NT2/D1 (cell line): ENCODE results near the gene MFNG.

Source experiments
- DNase-seq: peaks from one replicate; pipeline ENCODE4 v3.0.0-alpha.2; 2011; ENCODE audit warnings: low read depth, low spot score
- H3K27me3 ChIP-seq: 2 replicates; pipeline ENCODE4 v1.6.0; 2011; ENCODE audit warnings: mild to moderate bottlenecking; ENCODE audit not compliant: insufficient read length, insufficient read depth
- H3K36me3 ChIP-seq: 2 replicates; pipeline ENCODE4 v1.6.1; 2011; ENCODE audit warnings: mild to moderate bottlenecking, low read length, mixed read lengths; ENCODE audit not compliant: insufficient read depth, insufficient read length
- H3K4me1 ChIP-seq: 2 replicates; pipeline ENCODE4 v1.5.1; 2011; ENCODE audit not compliant: insufficient read depth, insufficient read length
- H3K4me3 ChIP-seq: 2 replicates; pipeline ENCODE4 v1.5.1; 2011; ENCODE audit warnings: low read depth; ENCODE audit not compliant: insufficient read length
- H3K9ac ChIP-seq: 2 replicates; pipeline ENCODE4 v1.6.0; 2011; ENCODE audit warnings: low read depth; ENCODE audit not compliant: insufficient read length
- H3K9me3 ChIP-seq: 2 replicates; pipeline ENCODE4 v1.5.1; 2011; ENCODE audit warnings: mild to moderate bottlenecking, low read length; ENCODE audit not compliant: insufficient read depth
- SUZ12 ChIP-seq: IDR thresholded peaks from 2 replicates; pipeline ENCODE4 v1.6.1; 2011; ENCODE audit not compliant: insufficient read length, insufficient read depth; ENCODE audit errors: extremely low read depth
- YY1 ChIP-seq: IDR thresholded peaks from 2 replicates; pipeline ENCODE4 v1.6.1; 2011; ENCODE audit not compliant: insufficient read length, insufficient read depth
- ZNF274 ChIP-seq: IDR thresholded peaks from 2 replicates; pipeline ENCODE4 v1.6.1; 2011; ENCODE audit warnings: mild to moderate bottlenecking, low read depth, low read length

Gene MFNG

GRCh38 chr22:37464181-37464580 lies 22.0 kb downstream of the MFNG start:
- Histone ChIP-seq H3K36me3 (no peaks in the 10 kb centered on the region), H3K4me1 (no peaks in the 10 kb centered on the region), H3K9ac (no peak overlapping the region), H3K4me3 (no peak overlapping the region), H3K9me3 (no peaks in the 10 kb centered on the region), H3K27me3 (no peaks in the 10 kb centered on the region)
- DNase-seq, result no peak
- no peak for TF ChIP-seq YY1
- no peak for TF ChIP-seq ZNF274
- no peak for TF ChIP-seq SUZ12

DNA sequence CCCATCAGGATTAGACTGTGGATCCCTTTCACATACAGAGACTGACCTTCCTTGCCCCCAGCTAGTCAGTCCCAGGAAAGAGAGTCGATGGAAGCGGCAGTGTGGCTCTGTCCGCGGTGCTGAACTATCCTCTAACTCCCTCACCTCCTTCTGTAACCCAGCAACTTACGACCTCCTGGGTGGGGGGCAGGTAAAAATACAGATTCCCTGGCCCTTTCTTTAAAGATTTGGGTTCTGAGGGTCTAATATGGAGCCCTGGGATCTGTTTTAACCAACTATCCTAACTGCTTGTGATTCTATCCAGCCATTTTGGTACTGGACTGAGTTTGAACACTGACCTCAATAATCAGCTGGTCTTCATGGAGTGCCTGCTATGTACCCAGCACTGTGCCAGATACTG lies 23.2 kb downstream of the MFNG start:
- Histone ChIP-seq H3K9ac (no peak overlapping the region), H3K36me3 (no peaks in the 10 kb centered on the region), H3K4me3 (no peak overlapping the region), H3K4me1 (no peaks in the 10 kb centered on the region), H3K27me3 (no peaks in the 10 kb centered on the region), H3K9me3 (no peaks in the 10 kb centered on the region)
- DNase-seq, result peak; percentile 38
- TF ChIP-seq YY1 (no peak), ZNF274 (no peak), SUZ12 (no peak)

- Histone ChIP-seq H3K9ac (no peak overlapping the region), H3K36me3 (no peaks in the 10 kb centered on the region), H3K4me1 (peaks cover 1% of the 10 kb centered on the region), H3K9me3 (no peaks in the 10 kb centered on the region), H3K27me3 (no peaks in the 10 kb centered on the region), H3K4me3 (no peak overlapping the region)
- TF ChIP-seq SUZ12 (no peak), YY1 (no peak), ZNF274 (no peak)
- no peak for DNase-seq
Measured at GRCh38 chr22:37462436-37462835, 23.7 kb downstream of the MFNG start.

DNA sequence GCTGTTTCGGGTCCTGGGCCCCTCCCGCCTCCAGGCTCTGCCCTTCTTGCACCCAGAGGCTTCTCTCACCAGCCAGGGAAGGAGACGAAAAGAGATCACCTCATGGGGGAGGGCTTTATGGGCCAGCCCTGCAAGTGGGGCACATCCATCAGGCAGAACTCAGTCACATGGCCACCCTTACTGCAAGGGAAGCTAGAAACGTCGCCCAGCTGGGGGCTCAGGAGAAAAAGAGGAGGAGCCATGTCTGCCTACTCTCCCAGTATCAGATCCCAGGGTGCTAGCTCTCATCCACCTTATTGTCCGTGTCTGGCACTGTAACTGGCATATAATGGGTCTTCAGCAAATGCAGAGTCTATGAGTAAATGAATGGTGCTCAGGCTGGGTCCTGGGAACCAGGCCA lies 24.2 kb downstream of the MFNG start:
- DNase-seq, result no peak
- Histone ChIP-seq H3K4me3 (no peak overlapping the region), H3K36me3 (no peaks in the 10 kb centered on the region), H3K9me3 (no peaks in the 10 kb centered on the region), H3K27me3 (no peaks in the 10 kb centered on the region), H3K9ac (no peak overlapping the region), H3K4me1 (peaks cover 4% of the 10 kb centered on the region)
- TF ChIP-seq ZNF274, result no peak
- TF ChIP-seq YY1, result no peak

GRCh38 chr22:37460684-37461083 lies 25.5 kb downstream of the MFNG start:
- Histone ChIP-seq H3K4me3 (no peak overlapping the region), H3K4me1 (peaks cover 14% of the 10 kb centered on the region), H3K9me3 (no peaks in the 10 kb centered on the region), H3K36me3 (no peaks in the 10 kb centered on the region), H3K9ac (no peak overlapping the region), H3K27me3 (no peaks in the 10 kb centered on the region)
- TF ChIP-seq SUZ12, result no peak
- TF ChIP-seq ZNF274, result no peak
- TF ChIP-seq YY1, result no peak
- no peak for DNase-seq

GRCh38 chr22:37459206-37459605 lies 27.0 kb downstream of the MFNG start:
- Histone ChIP-seq H3K4me3 (no peak overlapping the region), H3K9ac (no peak overlapping the region), H3K9me3 (peaks cover 2% of the 10 kb centered on the region; the same call in 1 of the 2 replicates), H3K36me3 (no peaks in the 10 kb centered on the region), H3K27me3 (no peaks in the 10 kb centered on the region), H3K4me1 (peaks cover 16% of the 10 kb centered on the region)
- no peak for DNase-seq
- no peak for TF ChIP-seq SUZ12
- no peak for TF ChIP-seq YY1
- TF ChIP-seq ZNF274, result no peak

GRCh38 chr22:37457093-37457893 lies 28.9 kb downstream of the MFNG start:
- no peak overlapping the region for H3K4me3 ChIP-seq
- H3K9ac ChIP-seq, result no peak overlapping the region
- H3K27me3 ChIP-seq, result no peaks in the 10 kb centered on the region
- H3K36me3 ChIP-seq, result no peaks in the 10 kb centered on the region
- TF ChIP-seq YY1 (no peak), ZNF274 (no peak), SUZ12 (no peak)
- H3K9me3 ChIP-seq, result peaks cover 4% of the 10 kb centered on the region; the same call in 1 of the 2 replicates
- DNase-seq, result peak; percentile 47
- H3K4me1 ChIP-seq, result peaks cover 16% of the 10 kb centered on the region
